HG03175 (cell line): ENCODE measurements around the gene TRIM7.
"Not testable (repeated sequence)": the region's sequence is repeated elsewhere in the genome, so short reads cannot be mapped to it uniquely, and the experiment has no call there.

Experiments
- ATAC-seq: cut with Tn5 transposase; IDR thresholded peaks from one replicate; pipeline ENCODE4 v1.9.1; 2021; ENCODE audit warnings: mild to moderate bottlenecking, moderate library complexity; ENCODE audit not compliant: unreplicated experiment

Gene TRIM7

DNA sequence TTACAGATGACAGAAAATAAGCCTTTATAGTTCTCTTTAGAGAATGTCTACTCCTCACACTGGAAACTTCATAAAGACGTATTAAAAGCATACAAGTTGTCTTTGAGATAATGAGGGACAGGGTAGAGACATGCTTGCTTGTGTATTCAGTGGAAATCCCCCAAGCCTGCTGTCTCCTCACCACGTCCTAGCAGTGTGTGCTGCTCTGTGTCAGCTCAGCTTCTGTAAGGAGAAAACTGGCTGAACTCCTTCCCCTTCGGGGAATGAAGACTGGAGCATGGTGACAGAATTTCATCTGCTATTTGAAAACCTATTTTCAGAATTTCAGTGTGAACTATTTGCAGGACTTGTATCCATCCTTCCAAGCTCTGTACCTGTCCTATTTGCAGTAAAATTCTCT lies 48.2 kb downstream of the TRIM7 start:
- ATAC-seq, result no peak

GRCh38 chr5:181153814-181154213 lies 51.2 kb downstream of the TRIM7 start:
- ATAC-seq, result no peak

- ATAC-seq, result no peak
Measured at GRCh38 chr5:181152406-181152805, 52.6 kb downstream of the TRIM7 start.

- no peak for ATAC-seq
Measured at GRCh38 chr5:181151146-181151545, 53.9 kb downstream of the TRIM7 start.

- no peak for ATAC-seq
Measured at GRCh38 chr5:181149806-181150733, 54.9 kb downstream of the TRIM7 start.

DNA sequence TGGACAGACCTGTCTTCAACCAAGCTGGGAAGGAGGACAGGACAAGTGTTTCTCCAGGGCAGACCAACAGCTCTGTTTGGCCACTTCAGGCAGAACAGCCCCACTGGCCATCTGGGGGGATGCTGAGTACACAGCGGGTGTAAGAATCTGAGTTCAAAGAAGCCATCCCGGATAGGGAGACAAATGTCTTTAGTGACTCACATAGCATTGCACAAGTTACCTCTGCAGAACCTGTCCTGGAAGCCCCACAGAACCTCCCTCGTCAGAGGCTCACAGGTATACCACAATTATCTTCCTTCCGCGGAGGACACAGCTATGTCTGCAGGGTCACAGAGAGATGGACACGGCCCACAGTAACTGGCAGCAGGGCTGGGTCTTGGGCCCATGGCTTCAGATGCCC lies 55.6 kb downstream of the TRIM7 start:
- no peak for ATAC-seq

DNA sequence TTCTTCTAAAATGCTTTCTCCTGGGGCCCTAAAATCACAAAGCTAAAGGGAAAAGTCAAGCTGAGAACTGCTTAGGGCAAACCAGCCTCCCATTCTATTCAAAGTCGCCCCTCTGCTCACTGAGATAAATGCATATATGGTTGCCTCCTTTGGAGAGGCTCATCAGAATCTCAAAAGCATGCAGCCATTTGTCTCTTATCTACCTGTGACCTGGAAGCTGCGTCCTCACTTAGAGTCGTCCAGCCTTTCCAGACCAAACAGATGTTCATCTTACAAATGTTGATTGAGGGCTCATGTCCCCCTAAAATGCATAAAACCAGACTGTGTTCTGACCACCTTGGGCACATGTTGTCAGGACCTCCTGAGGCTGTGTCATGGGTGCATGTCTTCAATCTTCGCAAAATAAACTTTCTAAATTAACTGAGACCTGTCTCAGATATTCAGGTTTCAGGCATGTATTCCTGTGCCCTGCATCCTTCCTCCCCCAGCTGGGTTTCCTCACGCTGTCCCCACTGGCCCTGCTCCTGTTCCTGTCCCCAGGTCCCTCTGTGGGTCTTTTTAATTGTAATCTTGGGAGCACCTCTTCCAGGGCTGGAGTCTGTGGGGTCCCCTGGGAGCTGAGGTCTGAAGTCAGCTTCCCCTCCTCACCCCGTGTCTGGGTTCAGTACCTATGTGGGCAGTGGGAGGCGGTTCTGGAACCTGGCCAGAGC lies 57.9 kb downstream of the TRIM7 start, which contains the start of gene OR2V2:
Gene OR2V2, plus strand, starts transcription at position 660 of the 710 bp plus-strand sequence. CDS start 7,357 bp downstream, outside the sequence.
- not testable (repeated sequence) for ATAC-seq

GRCh38 chr5:181145133-181145532 lies 59.9 kb downstream of the TRIM7 start:
- ATAC-seq, result no peak
